CD4-positive, CD25-positive, alpha-beta regulatory T cell (primary cell): ENCODE data around the gene SHB. TPM values are rescaled to one million over a fixed set of nuclear protein-coding genes. Genes with fewer than 3 reads are reported as not detected.
A peak's percentile ranks its signal among the peaks of the same experiment; 100 is the strongest.

Experiments used
- ATAC-seq, 2 donors: fragments of 150-1000 bp; cut with Tn5 transposase; one replicate each; pipeline ENCODE4 v1.10.0; 2021; ENCODE audit warnings: low read depth in 2 of 2, moderate number of reproducible peaks in 2 of 2, moderate library complexity in 1 of 2
- DNase-seq, 3 donors: peaks; one replicate each; pipeline versions ENCODE4 v3.0.0 to v3.0.0-alpha.2; 2012 to 2022; ENCODE audit warnings: mixed read lengths in 1 of 3
- H3K27ac ChIP-seq: one replicate; pipeline ENCODE4 v1.7.0; 2013; ENCODE audit warnings: mild to moderate bottlenecking, low read length; ENCODE audit not compliant: insufficient read depth, poor library complexity, severe bottlenecking
- H3K27me3 ChIP-seq: one replicate; pipeline ENCODE4 v1.7.0; 2013; ENCODE audit warnings: low read length; ENCODE audit not compliant: control insufficient read depth, insufficient read depth
- H3K36me3 ChIP-seq: one replicate; pipeline ENCODE4 v1.7.0; 2013; ENCODE audit warnings: mild to moderate bottlenecking, low read length, moderate library complexity; ENCODE audit not compliant: control insufficient read depth, insufficient read depth
- H3K4me1 ChIP-seq: 2 replicates; pipeline ENCODE4 v1.7.0; 2013; ENCODE audit warnings: mild to moderate bottlenecking, low read length; ENCODE audit not compliant: insufficient read depth, control insufficient read depth, poor library complexity, severe bottlenecking
- H3K4me3 ChIP-seq: one replicate; pipeline ENCODE4 v1.7.0; 2013; ENCODE audit warnings: low read depth, mild to moderate bottlenecking, low read length, moderate library complexity
- H3K9me3 ChIP-seq, 2 experiments: 1 replicate in 1 of 2; 2 replicates in 1 of 2; pipeline ENCODE4 v1.7.0; 2013; ENCODE audit warnings: low read length in 2 of 2, mild to moderate bottlenecking in 1 of 2, moderate library complexity in 1 of 2; ENCODE audit not compliant: control insufficient read depth in 2 of 2
- H3K27ac Mint-ChIP-seq, 3 donors: one replicate each; pipeline ENCODE4 v1.8.0; 2020 to 2022; ENCODE audit warnings: mild to moderate bottlenecking in 3 of 3, mixed read lengths in 3 of 3, moderate library complexity in 2 of 3
- H3K27me3 Mint-ChIP-seq: one replicate; pipeline ENCODE4 v1.8.0; 2022; ENCODE audit warnings: mild to moderate bottlenecking, mixed read lengths
- H3K36me3 Mint-ChIP-seq: one replicate; pipeline ENCODE4 v1.8.0; 2020; ENCODE audit warnings: mixed read lengths
- H3K4me1 Mint-ChIP-seq, 4 donors: one replicate each; pipeline ENCODE4 v1.8.0; 2020 to 2022; ENCODE audit warnings: mixed read lengths in 4 of 4, mild to moderate bottlenecking in 1 of 4
- H3K4me3 Mint-ChIP-seq, 4 donors: one replicate each; pipeline ENCODE4 v1.8.0; 2020 to 2022; ENCODE audit warnings: mild to moderate bottlenecking in 4 of 4, mixed read lengths in 4 of 4, moderate library complexity in 3 of 4
- H3K9me3 Mint-ChIP-seq, 7 donors: one replicate each; pipeline ENCODE4 v1.8.0; 2020 to 2022; ENCODE audit warnings: mixed read lengths in 7 of 7, mild to moderate bottlenecking in 3 of 7, moderate library complexity in 2 of 7
- polyA plus RNA-seq, 4 donors: library from polyadenylated mRNA; unstranded; fragments of 300-500 nt; fragmentation: Illumina TruSeq; gene quantifications; one replicate each; pipeline ENCODE4 v1.2.3, GENCODE V29; 2021
- total RNA-seq: library from RNA; stranded (reverse); gene quantifications from one replicate; pipeline ENCODE4 v1.2.3, GENCODE V29; 2022

SHB gene
- total and polyA plus RNA-seq, 5 donors from 2014 or later = 0.27 to 0.69 TPM; not detected in 3

DNA sequence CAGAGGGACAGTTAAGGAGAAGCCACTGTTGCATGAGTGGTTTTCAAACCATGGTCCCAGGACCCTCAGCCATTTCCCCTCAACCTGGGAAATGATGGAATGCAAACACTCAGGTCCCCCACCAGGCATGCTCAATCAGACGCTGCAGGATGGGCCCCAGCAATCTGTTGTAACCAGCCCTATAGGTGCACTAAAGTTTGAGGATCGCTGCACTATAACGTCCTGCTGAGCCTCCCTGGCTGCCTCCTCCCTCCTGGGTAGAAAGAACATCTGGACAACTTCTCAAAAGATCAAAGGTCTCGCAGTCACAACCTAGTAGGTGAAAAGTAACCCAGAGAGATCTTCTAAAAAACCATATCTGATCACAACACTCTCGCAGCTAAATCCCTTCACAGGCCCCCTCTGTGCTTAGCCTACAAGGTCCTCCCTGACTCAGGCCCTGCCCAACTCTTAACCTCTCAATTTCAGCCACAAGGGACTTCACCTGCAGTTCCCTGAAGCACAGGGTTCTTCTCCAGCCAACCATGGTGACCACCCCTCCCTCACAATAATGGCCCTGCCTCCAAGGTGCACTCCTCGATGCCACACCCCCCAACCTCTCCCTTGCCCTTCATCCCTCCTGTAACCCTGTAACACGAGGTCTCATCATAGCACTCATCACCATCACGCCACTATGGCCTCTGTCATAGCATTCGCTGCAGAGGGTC, 3.5 kb downstream of the SHB start:
- H3K36me3 ChIP-seq = no peaks in the 10 kb centered on the region
- peaks cover 9% of the 10 kb centered on the region for H3K27me3 ChIP-seq
- ATAC-seq (no peak), DNase-seq (no peak)
- peaks cover 27% of the 10 kb centered on the region for H3K4me1 ChIP-seq
- Mint-ChIP-seq H3K4me3 (peak overlapping the region in 2 of 4 donors; percentile 27 to 90), H3K36me3 (no peaks in the 10 kb centered on the region), H3K4me1 (peaks cover 2 to 22% (median 12%) of the 10 kb centered on the region in 4 donors), H3K27me3 (peaks cover 39% of the 10 kb centered on the region), H3K27ac (no peak overlapping the region), H3K9me3 (no peaks in the 10 kb centered on the region)
- H3K9me3 ChIP-seq = no peaks in the 10 kb centered on the region
- no peak overlapping the region for H3K27ac ChIP-seq
- no peak overlapping the region for H3K4me3 ChIP-seq

DNA sequence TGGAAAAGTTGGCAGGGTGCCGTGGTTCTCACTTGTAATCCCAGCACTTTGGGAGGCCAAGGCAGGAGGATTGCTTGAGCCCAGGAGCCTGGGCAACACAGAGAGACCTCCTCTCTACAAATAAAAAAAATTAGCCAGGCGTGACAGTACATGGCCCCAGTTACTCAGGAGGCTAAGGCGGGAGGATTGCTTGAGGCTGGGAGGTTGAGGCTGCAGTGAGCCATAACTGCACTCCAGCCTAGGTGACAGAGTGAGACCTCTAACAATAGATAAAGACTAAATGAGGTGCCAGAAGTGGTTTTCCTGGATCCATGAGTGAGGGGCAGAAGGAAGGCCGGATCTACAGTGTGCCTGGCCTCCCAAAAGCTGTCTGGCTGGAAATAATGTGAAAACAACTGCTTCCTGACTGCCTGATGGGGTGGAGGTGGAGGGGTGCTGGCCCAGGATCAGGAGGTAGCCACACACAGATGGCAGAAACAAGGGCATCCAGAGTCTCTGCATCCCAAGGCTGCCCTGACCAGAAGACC, 4.1 kb downstream of the SHB start:
- H3K27ac Mint-ChIP-seq = no peak overlapping the region
- H3K27ac ChIP-seq = no peak overlapping the region
- no peaks in the 10 kb centered on the region for H3K36me3 ChIP-seq
- peaks cover 27% of the 10 kb centered on the region for H3K4me1 ChIP-seq
- no peaks in the 10 kb centered on the region for H3K9me3 Mint-ChIP-seq
- no peak for ATAC-seq
- DNase-seq = no peak
- no peak overlapping the region for H3K4me3 ChIP-seq
- H3K9me3 ChIP-seq = no peaks in the 10 kb centered on the region
- no peaks in the 10 kb centered on the region for H3K36me3 Mint-ChIP-seq
- peaks cover 9% of the 10 kb centered on the region for H3K27me3 ChIP-seq
- peaks cover 2 to 19% (median 11%) of the 10 kb centered on the region in 4 donors for H3K4me1 Mint-ChIP-seq
- peaks cover 35% of the 10 kb centered on the region for H3K27me3 Mint-ChIP-seq
- no peak overlapping the region for H3K4me3 Mint-ChIP-seq

DNA sequence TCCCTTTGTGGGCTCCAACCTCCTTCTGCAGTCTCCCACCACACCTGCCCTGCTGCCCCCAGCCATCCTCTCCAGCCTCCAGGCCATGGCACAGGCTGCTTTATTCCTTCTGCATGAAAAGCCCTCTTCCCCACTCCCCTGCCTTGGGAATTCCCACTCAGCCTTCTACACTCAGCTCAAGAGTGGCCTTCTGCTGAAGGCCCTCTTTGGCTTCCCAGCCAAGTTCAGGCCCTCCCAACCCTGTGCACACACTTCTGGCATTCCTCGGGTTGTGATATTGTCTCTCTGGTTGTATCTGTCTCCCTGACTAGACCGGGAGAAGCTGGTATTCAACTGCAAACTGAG, 5.7 kb downstream of the SHB start:
- Mint-ChIP-seq H3K9me3 (no peaks in the 10 kb centered on the region), H3K36me3 (no peaks in the 10 kb centered on the region), H3K27ac (no peak overlapping the region), H3K4me3 (no peak overlapping the region), H3K27me3 (peaks cover 35% of the 10 kb centered on the region), H3K4me1 (peaks cover 0 to 14% (median 8%) of the 10 kb centered on the region in 4 donors)
- Histone ChIP-seq H3K27me3 (peaks cover 9% of the 10 kb centered on the region), H3K9me3 (no peaks in the 10 kb centered on the region), H3K4me3 (no peak overlapping the region), H3K4me1 (peaks cover 16% of the 10 kb centered on the region), H3K36me3 (no peaks in the 10 kb centered on the region), H3K27ac (no peak overlapping the region)
- ATAC-seq = no peak
- DNase-seq = no peak

DNA sequence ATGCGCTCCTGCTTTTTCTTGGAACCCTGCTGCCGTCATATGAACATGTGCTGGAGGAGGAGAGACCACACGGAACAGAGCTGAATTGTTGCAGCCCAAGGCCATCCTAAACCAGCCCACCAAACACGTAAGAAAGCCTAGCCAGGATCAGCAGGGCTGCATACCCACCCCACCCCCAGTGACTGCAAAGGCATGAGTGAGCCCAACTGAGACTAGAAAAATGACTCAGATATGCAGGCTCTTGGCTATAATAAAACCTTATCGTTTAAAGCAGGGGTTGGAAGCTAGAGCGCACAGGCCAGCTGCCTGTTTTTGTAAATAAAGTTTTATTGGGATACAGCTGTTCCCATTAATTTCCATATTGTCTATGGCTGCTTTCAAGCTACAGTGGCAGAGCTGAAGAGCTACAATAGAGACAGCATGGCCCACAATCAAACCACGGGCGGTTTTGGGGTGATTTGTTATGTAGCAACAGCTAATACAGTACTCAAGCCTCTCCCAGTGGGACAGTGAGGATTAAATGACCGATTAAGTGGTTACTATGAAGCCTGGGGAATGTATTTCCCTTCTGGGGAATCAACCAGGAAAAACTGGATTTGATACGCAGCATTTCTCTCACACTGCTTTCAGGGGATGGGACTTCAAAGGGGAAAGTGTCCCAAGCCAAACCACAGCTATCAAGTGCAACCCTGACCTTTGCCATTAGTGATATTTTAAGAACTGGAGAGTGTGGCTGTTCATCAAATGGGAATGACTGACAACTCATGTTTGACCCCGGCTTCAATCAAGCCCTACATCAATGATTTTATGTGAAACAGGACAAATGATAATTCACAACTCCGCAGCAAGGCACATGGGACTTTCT, 6.3 kb downstream of the SHB start:
- DNase-seq = no peak
- Histone ChIP-seq H3K4me3 (no peak overlapping the region), H3K9me3 (no peaks in the 10 kb centered on the region), H3K27me3 (peaks cover 9% of the 10 kb centered on the region), H3K4me1 (peaks cover 10% of the 10 kb centered on the region), H3K36me3 (no peaks in the 10 kb centered on the region), H3K27ac (no peak overlapping the region)
- Mint-ChIP-seq H3K27ac (peak overlapping the region in 1 of 3 donors; percentile 43), H3K9me3 (no peaks in the 10 kb centered on the region), H3K4me1 (peaks cover 0 to 14% (median 8%) of the 10 kb centered on the region in 4 donors), H3K36me3 (no peaks in the 10 kb centered on the region), H3K4me3 (no peak overlapping the region), H3K27me3 (peaks cover 35% of the 10 kb centered on the region)
- no peak for ATAC-seq

DNA sequence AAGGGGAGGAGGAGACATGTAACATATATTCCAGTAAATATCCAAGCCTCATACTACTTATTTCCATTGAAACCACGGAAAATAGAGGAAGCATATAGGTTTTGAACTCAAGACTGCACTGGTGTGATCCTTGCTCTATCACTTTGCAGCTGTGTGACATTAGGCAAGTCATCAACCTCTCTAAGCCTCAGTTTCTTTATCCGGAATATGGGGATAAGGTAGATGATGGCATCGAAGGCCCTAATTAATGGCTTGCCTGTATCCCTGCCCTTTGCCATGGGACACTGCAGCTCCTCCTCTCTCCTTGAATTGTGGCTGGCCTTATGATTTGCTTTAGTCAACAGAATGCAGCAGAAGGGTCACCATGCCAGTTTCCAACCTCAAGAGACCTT, 6.9 kb downstream of the SHB start:
- no peaks in the 10 kb centered on the region for H3K9me3 Mint-ChIP-seq
- peak overlapping the region in 1 of 3 donors; percentile 43 for H3K27ac Mint-ChIP-seq
- H3K4me3 Mint-ChIP-seq = no peak overlapping the region
- peaks cover 29% of the 10 kb centered on the region for H3K27me3 Mint-ChIP-seq
- Histone ChIP-seq H3K9me3 (no peaks in the 10 kb centered on the region), H3K36me3 (no peaks in the 10 kb centered on the region), H3K27ac (no peak overlapping the region), H3K27me3 (peaks cover 9% of the 10 kb centered on the region), H3K4me1 (peaks cover 3% of the 10 kb centered on the region), H3K4me3 (no peak overlapping the region)
- H3K36me3 Mint-ChIP-seq = no peaks in the 10 kb centered on the region
- ATAC-seq = no peak
- DNase-seq = no peak
- H3K4me1 Mint-ChIP-seq = peaks cover 0 to 9% (median 3%) of the 10 kb centered on the region in 4 donors

DNA sequence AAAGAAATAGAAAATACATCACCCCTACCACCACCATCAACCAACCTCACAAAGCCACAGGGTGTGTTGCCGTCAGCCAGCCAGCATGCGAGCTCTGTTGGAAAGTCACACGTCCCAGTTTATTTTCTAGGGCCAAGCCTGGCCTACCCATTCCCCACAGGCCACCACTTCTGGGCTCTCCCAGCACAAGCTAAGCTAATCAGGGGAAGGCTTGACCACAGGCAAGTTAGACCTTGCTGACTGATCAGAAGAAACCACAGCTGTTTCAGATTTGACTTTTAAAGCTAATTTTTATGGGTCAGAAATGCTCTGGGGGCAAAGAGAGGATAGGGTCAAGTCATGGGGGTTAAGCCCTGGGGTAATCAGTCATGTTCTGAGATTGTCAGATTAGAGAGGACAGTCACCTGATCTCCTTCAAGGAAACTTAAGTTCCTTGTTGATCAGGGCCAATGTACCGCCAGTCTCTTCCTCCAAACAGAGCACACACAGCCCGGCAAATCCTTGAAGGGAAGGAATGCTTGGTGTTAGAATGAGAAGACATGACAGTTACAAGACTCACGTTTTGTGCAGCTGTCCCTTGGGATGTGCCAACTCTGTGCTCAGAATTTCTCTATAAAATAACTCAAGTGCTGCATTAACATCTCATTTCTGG, 7.6 kb downstream of the SHB start:
- Mint-ChIP-seq H3K4me3 (no peak overlapping the region), H3K27me3 (peaks cover 23% of the 10 kb centered on the region), H3K4me1 (peaks cover 0 to 2% (median under 1%) of the 10 kb centered on the region in 4 donors), H3K9me3 (no peaks in the 10 kb centered on the region), H3K27ac (no peak overlapping the region), H3K36me3 (no peaks in the 10 kb centered on the region)
- Histone ChIP-seq H3K4me1 (no peaks in the 10 kb centered on the region), H3K27me3 (peaks cover 7% of the 10 kb centered on the region), H3K27ac (no peak overlapping the region), H3K36me3 (no peaks in the 10 kb centered on the region), H3K4me3 (no peak overlapping the region), H3K9me3 (no peaks in the 10 kb centered on the region)
- ATAC-seq (no peak), DNase-seq (no peak)

DNA sequence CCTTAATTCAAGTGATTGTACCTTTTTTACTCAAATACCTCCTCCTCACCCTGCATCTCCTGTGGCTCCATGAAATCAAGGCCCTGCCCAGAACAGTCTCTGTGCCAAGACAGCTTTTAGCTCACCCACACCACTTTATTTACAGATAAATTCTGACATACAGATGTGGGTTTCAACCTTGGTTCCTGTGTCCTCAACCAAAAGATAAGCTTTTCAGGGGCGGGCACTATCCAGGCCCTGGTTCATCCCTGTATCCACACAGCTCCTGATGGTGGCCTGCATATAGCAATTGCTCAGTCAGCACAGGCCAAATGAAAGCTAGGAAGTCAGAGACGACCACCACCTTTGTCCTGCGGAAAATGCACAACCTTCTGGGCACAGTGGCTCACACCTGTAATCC, 8.3 kb downstream of the SHB start:
- Histone ChIP-seq H3K4me1 (no peaks in the 10 kb centered on the region), H3K9me3 (no peaks in the 10 kb centered on the region), H3K27me3 (peaks cover 7% of the 10 kb centered on the region), H3K27ac (no peak overlapping the region), H3K36me3 (no peaks in the 10 kb centered on the region), H3K4me3 (no peak overlapping the region)
- no peak overlapping the region for H3K27ac Mint-ChIP-seq
- no peak overlapping the region for H3K4me3 Mint-ChIP-seq
- DNase-seq (no peak), ATAC-seq (no peak)
- peaks cover 15% of the 10 kb centered on the region for H3K27me3 Mint-ChIP-seq
- H3K9me3 Mint-ChIP-seq = peaks cover 0 to 2% (median 0%) of the 10 kb centered on the region in 7 donors
- H3K36me3 Mint-ChIP-seq = no peaks in the 10 kb centered on the region
- H3K4me1 Mint-ChIP-seq = no peaks in the 10 kb centered on the region
